ENCODE data around the gene PAK1. TPM values are rescaled to one million over a fixed set of nuclear protein-coding genes. Genes with fewer than 3 reads are reported as not detected.

The PAK1 gene
- total and polyA plus RNA-seq, 2 of the 8 experiments (the other 6 are each of a cell fraction or from before 2014, with no cell fraction given): 87.7 to 151 TPM

GRCh38 chr11:77345621-77346020, 128.3 kb downstream of the PAK1 start (continued):
- TF ChIP-seq KDM4A (IDR thresholded peaks at IDR 0.05; ENCODE audit: low read depth, low read length, severe bottlenecking) (no peak), RFX5 (IDR thresholded peaks at IDR 0.05; ENCODE audit: borderline replicate concordance, low read depth, low read length) (no peak), ATF3 (IDR thresholded peaks at IDR 0.05; ENCODE audit: insufficient read depth, low read depth, low read length) (no peak), E2F6 (IDR thresholded peaks at IDR 0.05) (no peak), SP4 (IDR thresholded peaks at IDR 0.05; ENCODE audit: low read length) (no peak), USF2 (IDR thresholded peaks at IDR 0.05; ENCODE audit: low read length) (no peak), FOSL1 (IDR thresholded peaks at IDR 0.05; ENCODE audit: insufficient read depth, low read depth, low read length) (no peak), SP1 (IDR thresholded peaks at IDR 0.05; ENCODE audit: low read depth, low read length) (no peak), SAP30 (IDR thresholded peaks at IDR 0.05; ENCODE audit: insufficient read depth, insufficient replicate concordance, low read length) (no peak), KDM1A (IDR thresholded peaks at IDR 0.05; ENCODE audit: borderline replicate concordance, low read length) (no peak)
